Mucosa of descending colon (tissue), 3 donors: Measurements from ENCODE around the gene SLC4A9. TPM values are rescaled to one million over a fixed set of nuclear protein-coding genes. Genes with fewer than 3 reads are reported as not detected.

Experiments used
- ATAC-seq: fragments of 200-7000 bp; cut with Tn5 transposase; one replicate; pipeline ENCODE4 v1.9.1; 2020; ENCODE audit warnings: mild to moderate bottlenecking, moderate library complexity
- DNase-seq, 3 donors: peaks; one replicate each; pipeline ENCODE4 v3.0.0-alpha.2; 2020
- H3K36me3 ChIP-seq: fragments of 200-600 bp; one replicate; pipeline ENCODE4 v1.8.0; 2021; ENCODE audit warnings: low read depth, mild to moderate bottlenecking
- H3K4me1 ChIP-seq: fragments of 200-600 bp; one replicate; pipeline ENCODE4 v1.8.0; 2021; ENCODE audit warnings: low read depth, mild to moderate bottlenecking
- H3K4me3 ChIP-seq: fragments of 200-600 bp; one replicate; pipeline ENCODE4 v1.8.0; 2021; ENCODE audit warnings: mild to moderate bottlenecking
- H3K9me3 ChIP-seq: fragments of 200-600 bp; one replicate; pipeline ENCODE4 v1.8.0; 2021; ENCODE audit warnings: mild to moderate bottlenecking
- intact Hi-C, 2 donors: fragments of 100-400 bp; cut with DNase I in 1 of 2; cut with micrococcal nuclease in 1 of 2; formaldehyde crosslinking; loops; one replicate each; pipeline versions ENCODE4 v1.11.0 to v1.11.1; 2022; cut with DNase I, micrococcal nuclease
- total RNA-seq, 3 donors: library from RNA; stranded (reverse); fragmentation: NEBNext Ultra II Directional in 2 of 3; extraction: Animal tissue kit (Norgen Biotek cat#: 25700) in 2 of 3; gene quantifications; one replicate each; pipeline versions ENCODE4 v1.2.1 to v1.2.4, GENCODE V29; 2021 to 2023
- TF ChIP-seq, protein P1 (sequence below): fragments of 200-600 bp; IDR thresholded peaks from one replicate; pipeline ENCODE4 v1.8.0; 2022; ENCODE audit warnings: antibody characterized with exemption, mild to moderate bottlenecking
- donor health status: DM: no; HTN: no; CAD: no; lungs with moderate emphysema.
- donor health status: DM: no; HTN: no; CAD: no.
- donor health status: DM: no; HTN: yes; CAD: no.

SLC4A9 gene
- total RNA-seq, 3 donors from 2014 or later = 0.23 to 0.46 TPM; not detected in 1

DNA sequence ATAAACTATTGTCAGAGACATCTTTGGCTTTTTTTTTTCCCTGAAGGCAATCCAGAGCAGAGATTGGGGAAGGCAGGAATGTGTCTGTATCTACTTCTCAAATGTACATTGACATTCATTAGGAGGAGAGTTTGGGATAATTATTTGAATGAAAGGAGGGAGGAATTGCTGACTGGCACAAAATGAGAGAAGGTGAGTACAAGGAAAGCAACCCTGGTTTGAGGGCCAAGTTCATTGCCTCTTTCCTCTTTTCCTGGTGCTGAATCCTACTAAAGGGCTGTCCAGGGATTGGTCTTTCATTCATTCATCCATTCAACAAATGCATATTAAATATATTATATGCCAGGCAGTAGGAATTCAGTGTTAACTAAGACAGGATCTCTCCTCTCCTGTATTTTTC lies 22.9 kb downstream of the SLC4A9 start:
- no peak for DNase-seq
- intact Hi-C loops = no loop called here
- peak; percentile 48 for ATAC-seq
- Histone ChIP-seq H3K9me3 (no peaks in the 10 kb centered on the region), H3K36me3 (no peaks in the 10 kb centered on the region), H3K4me1 (no peaks in the 10 kb centered on the region), H3K4me3 (no peak overlapping the region)
- TF ChIP-seq, protein P1, sequence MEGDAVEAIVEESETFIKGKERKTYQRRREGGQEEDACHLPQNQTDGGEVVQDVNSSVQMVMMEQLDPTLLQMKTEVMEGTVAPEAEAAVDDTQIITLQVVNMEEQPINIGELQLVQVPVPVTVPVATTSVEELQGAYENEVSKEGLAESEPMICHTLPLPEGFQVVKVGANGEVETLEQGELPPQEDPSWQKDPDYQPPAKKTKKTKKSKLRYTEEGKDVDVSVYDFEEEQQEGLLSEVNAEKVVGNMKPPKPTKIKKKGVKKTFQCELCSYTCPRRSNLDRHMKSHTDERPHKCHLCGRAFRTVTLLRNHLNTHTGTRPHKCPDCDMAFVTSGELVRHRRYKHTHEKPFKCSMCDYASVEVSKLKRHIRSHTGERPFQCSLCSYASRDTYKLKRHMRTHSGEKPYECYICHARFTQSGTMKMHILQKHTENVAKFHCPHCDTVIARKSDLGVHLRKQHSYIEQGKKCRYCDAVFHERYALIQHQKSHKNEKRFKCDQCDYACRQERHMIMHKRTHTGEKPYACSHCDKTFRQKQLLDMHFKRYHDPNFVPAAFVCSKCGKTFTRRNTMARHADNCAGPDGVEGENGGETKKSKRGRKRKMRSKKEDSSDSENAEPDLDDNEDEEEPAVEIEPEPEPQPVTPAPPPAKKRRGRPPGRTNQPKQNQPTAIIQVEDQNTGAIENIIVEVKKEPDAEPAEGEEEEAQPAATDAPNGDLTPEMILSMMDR = no peak

DNA sequence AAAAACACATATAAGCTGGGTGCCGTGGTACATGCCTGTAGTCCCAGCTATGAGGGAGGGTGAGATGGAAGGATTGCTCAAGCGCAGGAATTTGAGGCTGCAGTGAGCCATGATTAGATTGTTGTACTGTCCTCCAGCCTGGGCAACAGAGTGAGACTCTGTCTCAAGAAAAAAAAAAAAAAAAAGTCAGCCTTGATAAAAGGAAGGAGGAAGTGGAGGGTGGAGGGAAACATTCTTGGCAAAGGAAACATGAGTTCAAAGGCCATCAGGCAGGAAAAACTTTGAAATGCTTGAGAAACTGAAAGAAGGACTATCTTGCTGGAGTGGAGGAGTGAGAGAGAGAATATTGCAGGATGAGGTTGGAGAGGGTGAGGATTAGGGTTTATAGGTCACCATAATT lies 23.3 kb downstream of the SLC4A9 start:
- TF ChIP-seq, protein P1 = no peak
- H3K4me1 ChIP-seq = no peaks in the 10 kb centered on the region
- H3K4me3 ChIP-seq = no peak overlapping the region
- no peaks in the 10 kb centered on the region for H3K36me3 ChIP-seq
- DNase-seq (no peak), ATAC-seq (peak; percentile 78)
- intact Hi-C loops = no loop called here
- no peaks in the 10 kb centered on the region for H3K9me3 ChIP-seq

DNA sequence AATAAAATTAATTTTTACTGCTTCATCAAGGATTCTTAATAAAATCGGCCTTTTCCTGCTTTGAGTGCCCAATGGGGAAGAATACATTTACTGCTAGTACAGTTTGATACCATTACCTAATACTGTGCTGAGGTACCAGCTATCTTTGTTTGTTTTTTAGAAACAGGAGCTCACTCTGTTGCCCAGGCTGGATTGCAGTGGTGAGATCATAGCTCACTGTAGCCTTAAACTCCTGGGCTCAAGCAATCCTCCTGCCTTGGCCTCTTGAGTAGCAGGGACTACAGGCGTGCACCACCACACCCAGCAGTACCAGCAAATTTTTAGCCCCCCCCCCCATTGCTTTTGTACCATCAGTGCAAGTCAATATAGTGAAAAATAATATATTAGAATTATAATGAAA lies 28.1 kb downstream of the SLC4A9 start:
- Histone ChIP-seq H3K4me1 (no peaks in the 10 kb centered on the region), H3K9me3 (no peaks in the 10 kb centered on the region), H3K36me3 (no peaks in the 10 kb centered on the region), H3K4me3 (no peak overlapping the region)
- intact Hi-C loops = no loop called here
- TF ChIP-seq, protein P1 = no peak
- ATAC-seq (no peak), DNase-seq (no peak)

DNA sequence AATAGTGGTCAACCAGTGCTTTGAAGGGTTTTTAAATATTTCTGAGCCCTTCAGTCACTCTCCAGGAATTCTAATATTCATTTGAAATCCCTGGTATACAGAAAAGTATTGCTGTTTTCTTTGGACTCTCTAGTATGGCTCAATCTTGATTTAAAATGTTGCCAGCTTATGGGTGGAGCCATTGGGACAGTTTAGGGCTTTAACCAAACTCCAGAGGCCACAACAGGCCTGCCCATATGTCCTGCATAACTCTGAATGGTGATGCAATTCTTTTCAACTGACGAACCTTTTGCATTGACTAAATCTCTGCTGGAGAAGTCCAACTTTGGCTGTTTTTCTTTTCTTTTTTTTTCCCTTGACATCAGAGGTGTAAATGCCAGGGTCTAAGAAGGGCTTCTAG lies 31.3 kb downstream of the SLC4A9 start:
- peak; percentile 15 for ATAC-seq
- H3K4me3 ChIP-seq = no peak overlapping the region
- DNase-seq = no peak
- intact Hi-C loops = no loop called here
- H3K9me3 ChIP-seq = no peaks in the 10 kb centered on the region
- TF ChIP-seq, protein P1 = no peak
- no peaks in the 10 kb centered on the region for H3K36me3 ChIP-seq
- no peaks in the 10 kb centered on the region for H3K4me1 ChIP-seq

DNA sequence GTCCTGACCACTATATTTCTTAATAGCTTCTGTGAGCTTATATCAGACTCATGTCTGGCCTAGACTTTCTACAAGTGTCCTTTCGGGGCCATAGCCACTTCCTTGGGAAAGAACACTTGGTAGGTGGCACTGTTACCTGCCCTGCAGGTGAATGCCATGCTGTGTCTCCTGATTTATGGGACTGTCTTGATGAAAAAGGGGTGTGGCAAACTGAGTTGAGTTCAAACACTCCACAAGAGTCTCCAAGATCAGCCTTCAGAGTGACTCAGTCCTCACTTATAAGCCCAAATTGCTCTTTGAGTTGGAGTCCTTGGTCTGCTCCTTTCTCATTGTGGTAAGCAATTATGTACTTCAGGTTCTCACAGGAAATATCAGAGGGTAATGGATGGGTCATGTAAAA lies 31.7 kb downstream of the SLC4A9 start:
- no peak for DNase-seq
- H3K4me3 ChIP-seq = no peak overlapping the region
- no peaks in the 10 kb centered on the region for H3K9me3 ChIP-seq
- peak; percentile 62 for ATAC-seq
- intact Hi-C loops = no loop called here
- no peaks in the 10 kb centered on the region for H3K4me1 ChIP-seq
- TF ChIP-seq, protein P1 = no peak
- H3K36me3 ChIP-seq = no peaks in the 10 kb centered on the region

DNA sequence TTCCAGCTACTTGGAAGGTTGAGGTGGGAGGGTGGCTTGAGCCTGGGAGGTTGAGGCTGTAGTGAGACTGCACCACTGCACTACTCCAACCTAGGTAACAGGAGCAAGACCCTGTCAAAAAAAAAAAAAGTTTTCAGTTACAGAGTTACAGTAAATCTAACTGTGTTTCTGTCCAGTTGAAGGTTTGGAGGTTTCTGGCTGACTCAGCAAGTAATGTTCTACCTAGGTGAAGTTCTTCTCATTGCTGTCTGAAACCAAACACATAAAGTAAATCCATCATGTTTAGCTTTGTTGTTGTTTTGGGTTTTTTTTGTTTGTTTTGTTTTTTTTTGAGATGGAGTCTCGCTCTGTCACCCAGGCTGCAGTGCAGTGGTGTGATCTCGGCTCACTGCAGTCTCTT lies 33.7 kb downstream of the SLC4A9 start:
- no peaks in the 10 kb centered on the region for H3K4me1 ChIP-seq
- intact Hi-C loops = no loop called here
- H3K4me3 ChIP-seq = no peak overlapping the region
- TF ChIP-seq, protein P1 = no peak
- no peaks in the 10 kb centered on the region for H3K9me3 ChIP-seq
- ATAC-seq (no peak), DNase-seq (no peak)
- no peaks in the 10 kb centered on the region for H3K36me3 ChIP-seq
